Islet of Langerhans (tissue), 1 donor: Measurements from ENCODE around the gene SPNS3.

ENCODE experiments used
- FAIRE-seq: peaks from one replicate; lab custom pipeline; 2011; peaks lifted over from hg19 to GRCh38; lab: Jason Lieb, UNC

The SPNS3 gene

GRCh38 chr17:4531988-4532736 lies 98.4 kb downstream of the SPNS3 start:
- FAIRE-seq, result no peak

GRCh38 chr17:4532860-4533522 lies 99.3 kb downstream of the SPNS3 start:
- no peak for FAIRE-seq

GRCh38 chr17:4533523-4534504 lies 100.1 kb downstream of the SPNS3 start:
- FAIRE-seq, result no peak

- FAIRE-seq, result no peak
Observed at GRCh38 chr17:4534515-4534914, 100.8 kb downstream of the SPNS3 start.

- no peak for FAIRE-seq
Observed at GRCh38 chr17:4534928-4535666, 101.4 kb downstream of the SPNS3 start.

GRCh38 chr17:4535667-4536258 lies 102.0 kb downstream of the SPNS3 start:
- FAIRE-seq, result no peak

- FAIRE-seq, result no peak
Observed at GRCh38 chr17:4536259-4536741, 102.6 kb downstream of the SPNS3 start.

- no peak for FAIRE-seq
Observed at GRCh38 chr17:4536742-4537411, 103.1 kb downstream of the SPNS3 start.
